ENCODE results near the gene ASXL1.
"Not testable (repeated sequence)": the region's sequence is repeated elsewhere in the genome, so short reads cannot be mapped to it uniquely, and the experiment has no call there.

Gene ASXL1

DNA sequence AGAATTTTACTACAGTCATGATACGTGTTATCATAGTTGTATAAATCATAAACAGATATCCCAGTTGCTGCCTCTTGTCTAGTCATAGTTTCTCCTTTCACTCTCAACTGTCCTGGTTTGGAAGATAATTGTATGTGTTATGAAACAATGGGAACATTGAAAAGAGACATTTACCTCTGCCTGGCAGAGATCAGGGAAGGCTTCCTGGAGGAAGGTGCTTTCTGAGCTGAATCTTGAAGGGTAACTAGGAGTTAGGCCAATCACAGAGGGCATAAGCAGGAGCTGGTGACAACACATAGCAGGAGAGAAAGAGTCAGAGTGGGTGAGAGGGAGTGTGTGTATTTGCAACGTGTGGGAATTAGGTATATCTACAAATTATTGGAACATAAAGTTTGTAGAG, 5.4 kb downstream of the ASXL1 start:
- no peak for DNase-seq

DNA sequence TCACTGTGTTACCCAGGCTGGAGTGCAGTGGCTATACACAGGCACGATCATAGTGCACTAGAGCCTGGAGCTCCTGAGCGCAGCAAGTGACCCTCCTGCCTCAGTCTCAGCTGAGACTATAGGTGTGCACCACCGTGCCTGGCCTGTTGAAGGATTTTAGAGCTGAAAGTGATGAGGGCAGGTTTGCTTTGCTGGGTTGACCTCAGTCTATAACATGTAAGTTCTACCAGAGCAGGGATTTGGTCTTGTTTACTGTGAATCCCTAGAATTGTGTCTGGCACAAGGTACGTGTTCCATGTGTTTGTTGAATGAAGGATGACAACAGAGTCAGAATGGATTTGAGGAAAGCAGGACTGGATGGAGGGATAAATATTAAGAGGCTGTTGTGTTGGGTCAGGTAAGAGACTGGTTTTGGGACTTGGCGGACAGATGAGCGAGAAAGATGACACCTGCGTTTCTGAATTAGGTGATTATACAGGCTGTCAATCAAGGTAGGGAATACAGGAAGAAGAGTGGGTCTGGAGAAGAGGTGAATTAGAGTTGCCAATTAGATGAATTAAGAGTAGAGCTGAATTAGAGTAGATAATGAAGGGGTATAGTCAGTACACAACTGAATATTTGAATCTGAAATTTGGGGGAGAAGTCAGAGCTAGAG, 6.5 kb downstream of the ASXL1 start:
- DNase-seq = no peak

DNA sequence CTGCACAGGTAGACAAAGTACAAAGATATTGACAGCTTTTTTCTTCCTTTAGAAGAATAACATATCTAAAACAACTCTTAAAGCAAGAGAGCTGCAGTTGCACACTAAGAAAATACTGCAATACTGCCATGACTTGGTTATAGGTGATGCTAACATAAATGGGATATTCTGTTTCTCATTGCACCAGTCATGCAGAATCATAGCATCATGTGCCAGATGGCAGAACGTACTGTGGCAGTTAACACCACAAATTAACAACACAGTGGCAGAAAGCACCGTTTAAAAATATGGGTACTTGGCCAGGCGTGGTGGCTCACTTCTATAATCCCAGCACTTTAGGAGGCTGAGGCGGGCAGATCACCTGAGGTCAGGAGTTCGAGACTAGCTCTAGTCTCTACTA, 7.4 kb downstream of the ASXL1 start:
- no peak for DNase-seq

DNA sequence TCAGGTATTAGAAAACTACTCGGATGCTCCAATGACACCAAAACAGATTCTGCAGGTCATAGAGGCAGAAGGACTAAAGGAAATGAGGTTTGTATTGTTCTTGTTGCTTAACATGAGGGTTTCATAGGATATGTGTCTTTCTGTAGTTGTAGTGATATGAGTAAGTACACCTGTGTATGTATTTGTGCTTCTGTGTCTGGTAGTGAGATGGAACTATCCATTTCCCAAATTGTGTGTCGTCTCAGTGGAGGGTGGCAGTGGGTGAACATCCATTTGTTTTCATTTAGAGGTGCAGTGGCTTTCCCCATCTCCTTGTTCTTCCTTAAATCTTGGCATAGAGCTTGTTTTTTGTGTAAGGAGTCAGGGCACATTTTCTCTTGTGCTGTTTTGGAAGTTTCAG, 8.2 kb downstream of the ASXL1 start:
- no peak for DNase-seq

DNA sequence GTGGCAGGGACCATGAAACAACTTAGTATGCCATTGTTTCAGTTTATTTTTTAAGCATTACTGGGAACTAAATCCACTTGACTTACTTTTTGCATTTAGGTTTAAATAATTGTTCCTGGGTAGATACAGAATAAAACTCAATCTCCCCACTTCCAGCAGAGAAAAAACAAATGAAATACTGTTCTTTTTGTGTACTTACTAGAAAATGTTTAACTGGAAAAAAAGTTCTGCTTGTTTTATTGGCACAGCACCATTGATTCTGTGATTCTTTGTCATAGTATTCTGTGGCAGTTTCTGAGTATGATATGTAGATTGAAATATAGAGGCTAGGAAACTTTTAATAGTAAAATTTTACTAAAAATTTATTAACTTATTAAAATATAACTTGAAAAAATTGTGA, 10.2 kb downstream of the ASXL1 start:
- DNase-seq = no peak

DNA sequence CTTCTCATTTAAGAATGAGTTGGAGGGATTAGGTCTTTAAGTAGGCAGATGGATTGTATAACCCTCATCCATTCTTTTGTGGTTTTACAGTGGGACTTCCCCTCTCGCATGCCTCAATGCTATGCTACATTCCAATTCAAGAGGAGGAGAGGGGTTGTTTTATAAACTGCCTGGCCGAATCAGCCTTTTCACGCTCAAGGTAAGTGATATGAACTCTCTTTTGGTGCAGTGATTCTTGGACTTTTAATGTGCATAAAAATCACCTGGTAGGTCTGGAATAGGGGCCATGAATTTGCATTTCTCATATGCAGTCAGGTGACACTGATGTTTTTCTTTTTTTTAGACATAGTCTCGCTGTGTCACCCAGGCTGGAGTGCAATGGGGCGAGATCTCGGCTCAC, 10.8 kb downstream of the ASXL1 start:
- no peak for DNase-seq

DNA sequence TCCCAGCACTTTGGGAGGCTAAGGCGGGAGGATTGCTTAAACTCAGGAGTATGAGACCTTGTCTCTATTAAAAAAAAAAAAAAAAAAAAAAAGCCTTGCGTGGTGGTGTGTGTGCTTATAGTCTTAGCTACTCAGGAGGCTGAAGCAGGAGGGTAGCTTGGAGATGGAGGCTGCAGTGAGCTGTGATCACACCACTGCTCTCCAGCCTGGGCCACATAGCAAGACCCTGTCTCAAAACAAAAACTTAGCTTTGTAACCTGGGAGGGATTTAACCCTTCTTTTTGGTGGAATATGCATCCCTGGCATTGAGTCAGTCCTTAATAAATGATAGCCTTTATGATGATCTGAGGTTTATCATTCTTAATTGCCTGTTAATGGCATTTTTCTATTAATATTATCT, 12.8 kb downstream of the ASXL1 start:
- no peak for DNase-seq

DNA sequence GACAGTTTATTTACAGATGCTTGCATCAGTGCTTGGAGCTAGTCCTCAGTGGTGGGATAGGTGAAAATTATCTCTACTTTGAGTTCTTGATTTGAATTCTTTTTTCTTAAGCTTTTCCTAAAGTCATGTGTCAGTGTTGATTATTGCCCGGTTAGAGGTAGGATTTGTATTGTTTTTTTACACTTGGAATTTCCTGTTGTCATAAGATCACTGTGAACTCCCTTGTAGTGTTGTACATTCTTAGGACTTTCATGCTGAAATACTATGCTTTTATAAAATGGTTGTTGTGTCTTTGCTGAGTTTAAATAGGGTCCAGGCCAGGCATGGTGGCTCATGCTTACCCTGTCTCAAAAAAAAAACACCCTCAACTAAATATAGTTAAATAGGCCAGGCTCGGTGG, 20.3 kb downstream of the ASXL1 start:
- DNase-seq = no peak

DNA sequence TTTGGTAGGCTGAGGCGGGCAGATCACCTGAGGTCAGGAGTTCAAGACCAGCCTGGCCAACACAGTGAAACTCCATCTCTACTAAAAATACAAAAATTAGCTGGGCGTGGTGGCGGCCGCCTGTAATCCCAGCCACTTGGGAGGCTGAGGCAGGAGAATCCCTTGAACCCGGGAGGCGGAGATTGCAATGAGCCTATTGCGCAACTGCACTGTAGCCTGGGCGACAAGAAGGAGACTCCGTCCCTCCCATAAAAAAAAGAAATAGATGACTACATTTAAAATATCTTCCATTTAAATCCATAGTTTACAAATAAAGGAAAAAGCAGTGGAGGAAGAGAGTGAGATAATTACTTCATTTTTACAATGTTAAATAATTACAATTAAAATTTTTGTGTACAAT, 21.9 kb downstream of the ASXL1 start:
- not testable (repeated sequence) for DNase-seq

DNA sequence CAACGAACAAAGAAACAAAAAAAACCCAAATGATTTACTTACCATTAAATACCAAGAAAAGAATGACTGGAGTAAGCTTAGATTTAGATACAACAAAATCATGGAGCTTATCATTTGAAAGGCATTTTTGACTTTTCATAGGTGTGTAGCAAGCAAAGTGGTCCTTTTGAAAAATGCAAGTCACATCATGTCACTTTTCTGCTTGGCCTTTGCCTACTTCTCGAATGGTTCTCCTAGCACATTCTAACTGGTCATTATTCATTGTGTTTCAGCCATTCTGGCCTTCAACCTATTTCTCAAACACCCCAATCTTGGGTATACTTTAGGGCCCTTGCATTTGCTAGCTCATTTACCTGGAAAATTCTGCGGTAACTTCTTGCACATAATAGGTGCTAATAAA, 22.6 kb downstream of the ASXL1 start:
- DNase-seq = no peak

DNA sequence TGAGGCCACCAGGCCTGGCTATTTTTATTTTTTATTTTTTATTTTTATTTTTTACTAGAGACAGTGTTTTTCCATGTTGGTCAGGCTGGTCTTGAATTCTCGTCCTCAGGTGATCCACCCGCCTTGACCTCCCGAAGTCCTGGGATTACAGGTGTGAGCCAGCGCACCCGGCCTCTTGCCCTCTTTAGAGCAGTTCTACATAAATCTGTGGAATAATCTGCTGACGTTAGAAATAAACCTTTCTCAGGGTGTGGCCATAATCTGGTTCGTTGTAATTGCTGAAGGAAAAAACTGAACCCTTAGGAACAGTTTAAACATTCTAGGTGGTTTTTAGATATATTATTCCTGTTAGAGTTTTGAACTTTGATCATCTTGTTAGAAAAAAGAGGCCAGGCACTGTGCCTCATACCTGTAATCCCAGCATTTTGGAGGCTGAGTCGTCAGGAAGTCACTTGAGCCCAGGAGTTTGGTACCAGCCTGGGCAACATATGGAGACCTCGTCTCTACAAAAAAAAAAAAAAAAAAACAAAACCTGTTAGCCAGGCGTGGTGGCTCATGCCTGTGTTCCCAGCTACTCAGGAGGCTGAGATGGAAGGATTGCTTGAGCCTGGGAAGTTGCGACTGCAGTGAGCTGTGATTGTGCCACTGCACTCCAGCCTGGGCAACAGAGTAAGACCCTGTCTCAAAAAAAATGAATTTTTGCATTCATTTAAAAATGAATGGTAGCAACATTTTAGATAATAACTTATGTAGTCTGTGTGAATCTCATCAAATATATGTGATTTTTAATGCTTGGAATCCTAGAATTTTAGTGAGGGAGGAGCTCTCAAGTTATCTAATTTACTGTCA, 24.2 kb downstream of the ASXL1 start:
- no peak for DNase-seq

DNA sequence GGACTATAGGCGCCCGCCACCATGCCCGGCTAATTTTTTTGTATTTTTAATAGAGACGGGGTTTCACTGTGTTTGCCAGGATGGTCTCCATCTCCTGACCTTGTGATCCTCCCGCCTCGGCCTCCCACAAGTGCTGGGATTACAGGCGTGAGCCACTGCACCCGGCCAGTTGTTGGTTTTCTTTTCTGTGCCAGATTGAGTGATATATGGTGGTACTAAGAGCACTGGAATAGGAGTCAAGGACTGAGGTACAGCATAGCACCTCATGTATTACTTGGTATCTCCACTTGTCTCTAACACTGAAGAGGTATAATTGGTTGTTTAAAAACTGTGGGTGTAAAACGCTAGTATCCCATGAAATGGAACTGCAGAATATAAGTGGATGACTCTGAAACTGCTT, 25.3 kb downstream of the ASXL1 start:
- not testable (repeated sequence) for DNase-seq

DNA sequence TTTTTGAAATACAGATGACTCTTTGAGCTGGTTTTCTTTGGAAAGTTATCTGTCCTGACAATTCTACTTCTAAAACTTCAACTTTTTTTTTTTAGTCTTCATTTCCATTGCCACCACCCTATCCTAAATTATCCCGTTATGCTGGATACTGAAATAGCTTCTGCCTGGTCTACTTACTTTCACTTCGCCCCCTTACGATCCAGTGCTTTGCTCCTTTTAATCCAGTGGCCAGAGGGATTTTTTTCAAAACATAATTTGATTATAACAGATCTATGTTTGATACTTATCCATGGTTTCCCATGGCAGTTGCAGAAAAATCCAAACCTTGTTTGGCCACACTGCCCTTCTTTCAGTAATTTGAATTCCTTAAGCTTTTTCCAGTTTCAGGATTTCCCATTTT, 27.4 kb downstream of the ASXL1 start:
- DNase-seq = no peak

DNA sequence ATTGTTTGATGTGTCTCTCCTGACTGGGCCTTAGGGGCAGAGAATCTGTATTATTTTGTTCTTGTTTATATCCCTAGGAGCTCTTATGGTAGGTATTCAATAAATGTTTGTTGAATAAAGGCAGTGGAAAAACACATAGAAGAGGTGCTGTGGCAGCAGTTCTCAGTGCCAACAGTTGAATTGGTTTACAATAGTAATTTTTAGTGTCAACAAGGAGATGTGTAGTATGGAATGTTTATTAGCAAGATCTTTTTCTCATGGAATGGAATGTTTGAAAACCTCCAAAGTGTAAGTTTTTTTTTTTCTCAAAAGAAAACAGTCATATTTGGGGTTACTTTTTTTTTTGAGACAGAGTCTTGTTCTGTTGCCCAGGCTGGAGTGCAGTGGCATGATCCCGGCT, 28.0 kb downstream of the ASXL1 start:
- DNase-seq = no peak

DNA sequence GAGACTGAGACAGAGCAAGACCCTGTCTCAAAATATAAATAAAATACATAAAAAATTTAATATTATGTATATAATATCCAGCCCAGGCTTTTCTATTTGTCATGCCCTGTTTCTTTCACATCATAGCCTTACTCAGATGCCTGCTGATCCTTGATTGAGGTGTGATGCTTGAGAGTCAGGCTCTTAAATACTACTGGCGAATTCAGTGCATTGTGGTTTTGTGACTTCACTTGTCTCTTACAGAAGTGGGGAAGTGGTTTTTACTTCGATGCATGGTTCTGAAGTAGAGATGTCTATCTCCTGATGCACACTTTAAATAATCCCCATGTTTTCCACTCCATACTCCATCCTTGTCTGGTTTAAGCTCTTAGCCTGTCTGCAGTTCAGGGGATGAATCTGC, 29.1 kb downstream of the ASXL1 start:
- no peak for DNase-seq

DNA sequence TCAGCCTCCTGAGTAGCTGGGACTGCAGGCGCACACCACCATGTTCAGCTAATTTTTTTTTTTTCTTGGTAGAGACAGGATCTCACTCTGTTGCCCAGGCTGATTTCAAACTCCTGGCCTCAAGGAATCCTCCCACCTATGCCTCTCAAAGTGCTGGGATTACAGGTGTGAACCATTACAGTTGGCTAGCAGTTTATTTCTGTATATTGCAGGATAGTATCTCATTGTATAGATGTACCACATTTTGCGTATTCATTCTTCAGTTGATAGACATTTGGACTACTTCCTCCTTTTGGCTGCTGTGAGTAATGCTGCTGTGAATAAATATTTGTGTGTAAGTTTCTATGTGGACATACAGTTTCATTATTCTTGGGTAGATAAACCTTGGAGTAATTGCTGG, 32.9 kb downstream of the ASXL1 start:
- no peak for DNase-seq

DNA sequence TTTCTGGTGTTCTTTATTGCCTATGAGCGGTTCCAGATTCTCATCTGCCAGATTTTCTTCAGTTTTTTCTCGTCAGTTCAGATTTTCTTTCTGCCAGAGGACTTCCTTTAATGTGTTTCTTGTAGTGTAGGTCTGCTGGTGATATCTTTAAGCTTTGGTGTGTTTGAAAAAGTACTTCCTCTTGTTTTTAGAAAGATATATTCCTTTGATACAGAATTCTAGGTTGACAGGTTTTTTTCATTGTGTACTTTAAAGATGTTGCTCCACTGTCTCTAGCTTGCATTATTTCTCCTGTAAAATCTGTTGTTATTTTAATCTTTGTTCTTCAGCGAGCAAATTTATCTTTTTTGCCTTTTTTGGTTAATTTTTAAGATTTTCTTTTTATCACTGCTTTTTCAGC, 36.9 kb downstream of the ASXL1 start:
- no peak for DNase-seq

DNA sequence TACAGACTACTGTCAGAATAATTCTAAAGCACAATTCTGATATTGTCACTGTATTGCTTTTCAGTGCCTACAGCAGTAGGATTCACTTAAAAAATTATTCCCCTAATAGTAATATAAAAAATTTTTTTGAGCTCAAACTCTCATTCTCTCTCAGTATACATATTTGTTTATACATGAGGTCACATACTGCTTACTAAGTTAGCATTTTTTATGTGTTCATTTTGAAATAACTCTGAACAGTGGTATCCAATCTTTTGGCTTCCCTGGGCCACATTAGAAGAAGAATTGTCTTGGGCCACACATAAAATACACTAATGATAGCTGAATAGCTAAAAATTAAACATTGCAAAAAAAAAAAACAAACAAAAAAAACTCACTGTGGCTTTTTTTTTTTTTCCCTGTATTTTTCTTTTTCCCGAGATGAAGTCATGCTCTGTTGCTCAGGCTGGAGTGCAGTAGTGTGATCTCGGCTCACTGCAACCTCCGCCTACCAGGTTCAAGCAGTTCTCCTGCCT, 38.6 kb downstream of the ASXL1 start:
- no peak for DNase-seq

DNA sequence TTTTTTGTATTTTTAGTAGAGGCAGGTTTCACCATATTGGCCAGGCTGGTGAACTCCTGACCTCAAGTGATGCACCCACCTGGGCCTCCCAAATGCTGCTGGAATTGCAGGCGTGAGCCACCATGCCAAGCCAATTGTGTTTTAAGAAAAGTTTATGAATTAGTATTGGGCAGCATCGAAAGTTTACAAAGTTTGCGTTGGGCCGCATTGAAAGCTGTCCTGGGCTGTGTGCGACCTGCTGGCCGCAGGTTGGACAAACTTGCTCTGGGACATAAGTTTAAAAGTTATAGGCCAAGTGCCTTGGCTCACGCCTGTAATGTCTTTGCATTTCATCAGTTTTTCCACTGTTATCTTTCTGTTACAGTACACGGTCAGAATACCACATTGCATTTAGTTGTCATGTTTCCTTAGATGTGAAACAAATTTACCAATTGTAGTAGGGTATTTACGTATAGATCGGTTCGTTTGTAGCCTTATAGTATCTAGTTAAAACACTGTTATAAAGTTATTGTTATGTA, 39.5 kb downstream of the ASXL1 start:
- DNase-seq = no peak

DNA sequence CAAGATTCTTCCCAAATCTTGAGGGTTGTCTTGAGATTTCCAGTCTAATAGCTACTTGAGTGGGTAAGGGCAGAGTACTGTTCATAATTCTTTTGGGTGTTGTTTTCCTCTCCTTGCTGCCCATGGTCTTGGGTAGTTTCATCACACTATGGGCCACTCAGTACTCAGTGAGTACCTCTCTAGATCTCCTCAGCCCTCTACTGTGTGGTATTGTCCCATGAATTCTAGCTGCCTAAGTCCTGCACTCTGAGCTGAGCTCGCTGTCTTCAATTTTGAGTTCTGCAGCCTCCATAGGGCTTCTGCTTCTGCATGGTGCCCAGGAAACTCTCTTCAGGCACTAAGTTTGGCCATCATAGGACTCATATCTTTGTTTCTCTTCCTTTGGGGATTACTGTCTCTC, 42.3 kb downstream of the ASXL1 start:
- no peak for DNase-seq

DNA sequence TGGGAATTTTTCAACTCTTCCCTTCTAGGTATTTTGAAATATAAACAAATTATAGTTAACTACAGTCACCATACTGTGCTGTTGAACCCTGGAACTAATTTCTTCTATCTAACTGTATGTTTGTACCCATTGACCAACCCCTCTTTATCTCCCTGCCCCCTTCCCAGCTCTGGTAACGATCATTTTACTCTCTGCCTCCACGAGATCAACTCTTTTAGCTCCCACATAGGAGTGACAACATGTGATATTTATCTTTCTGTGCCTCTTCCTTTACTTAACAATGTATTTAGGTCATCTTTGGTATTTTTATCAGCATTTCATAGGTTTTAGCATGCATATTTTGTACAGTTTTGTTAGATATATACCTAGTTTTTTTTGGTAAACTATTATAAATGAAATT, 45.9 kb downstream of the ASXL1 start:
- DNase-seq = no peak

DNA sequence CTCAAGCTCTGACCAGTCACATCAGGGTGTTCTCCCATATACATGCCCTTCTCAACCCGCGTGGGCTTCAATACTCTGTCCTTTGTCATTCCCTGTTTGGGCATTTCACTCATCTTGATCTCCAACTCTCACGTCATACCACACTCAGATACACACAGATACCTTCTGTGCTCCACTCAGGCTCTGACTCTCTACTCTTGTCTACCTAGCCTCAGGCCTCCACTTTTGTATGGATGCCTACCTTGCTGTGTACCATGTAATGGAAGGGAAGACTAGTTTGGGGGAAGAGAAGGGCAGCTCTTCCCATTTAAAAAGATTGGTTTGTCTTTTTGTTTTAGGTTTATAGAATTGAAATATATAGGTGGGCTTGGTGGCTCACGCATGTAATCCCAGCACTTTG, 48.6 kb downstream of the ASXL1 start:
- DNase-seq = no peak

DNA sequence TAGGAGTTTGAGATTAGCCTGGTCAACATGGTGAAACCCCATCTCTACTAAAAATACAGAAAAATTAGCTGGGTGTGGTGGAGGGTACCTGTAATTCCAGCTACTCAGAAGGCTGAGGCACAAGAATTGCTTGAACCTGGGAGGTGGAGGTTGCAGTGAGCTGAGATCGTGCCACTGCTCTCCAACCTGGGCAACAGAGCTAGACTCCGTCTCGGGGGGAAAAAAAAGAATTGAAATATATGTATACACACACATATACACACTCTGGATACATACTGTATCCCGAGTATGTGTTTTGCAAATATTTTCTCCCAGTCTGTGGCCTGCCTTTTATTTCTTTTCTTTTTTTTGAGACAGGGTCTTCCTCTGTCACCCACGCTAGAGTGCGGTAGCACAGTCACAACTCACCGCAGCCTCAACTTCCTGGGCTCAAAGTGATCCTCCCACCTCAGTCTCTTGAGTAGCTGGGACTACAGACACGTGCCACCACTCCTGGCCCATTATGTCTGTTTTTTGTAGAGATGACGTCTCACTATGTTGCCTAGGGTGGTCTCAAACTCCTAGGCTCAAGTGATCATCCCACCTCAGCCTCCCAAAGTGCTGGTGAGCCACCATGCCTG, 49.1 kb downstream of the ASXL1 start:
- peak in 1 of 4 experiments; percentile 2 for DNase-seq
